Caco-2 (cell line): Measurements from ENCODE around the gene DDT. TPM values are rescaled to one million over a fixed set of nuclear protein-coding genes. Genes with fewer than 3 reads are reported as not detected.
"Not testable (repeated sequence)": the region's sequence is repeated elsewhere in the genome, so short reads cannot be mapped to it uniquely, and the experiment has no call there.

Source experiments
- BruUV-seq: library from RNA; stranded (reverse); fragments of 400-500 nt; replicated peaks from 2 replicates; lab custom pipeline; 2021; lab: Mats Ljungman, UMichigan
- CTCF ChIA-PET: fragments of 300-600 bp; sonication (Branson Sonifier 250); formaldehyde crosslinking; loops from one replicate; lab custom pipeline; 2022; ENCODE audit warnings: antibody characterized with exemption; lab: Charles Lee
- POLR2A ChIA-PET: fragments of 300-600 bp; sonication (Branson Sonifier 250); formaldehyde crosslinking; loops from one replicate; lab custom pipeline; 2022; ENCODE audit warnings: antibody characterized with exemption; lab: Charles Lee
- DNase-seq, 2 experiments: peaks; one replicate each; pipeline versions ENCODE4 v3.0.0 to v3.0.0-alpha.2; 2020 to 2022
- H3K27me3 ChIP-seq: replicated peaks from 2 replicates; pipeline ENCODE4 v1.6.0; 2011; ENCODE audit warnings: low read length; ENCODE audit not compliant: control insufficient read depth, insufficient read depth
- H3K36me3 ChIP-seq: 2 replicates; pipeline ENCODE4 v1.5.1; 2011; ENCODE audit warnings: low read length; ENCODE audit not compliant: control insufficient read depth, insufficient read depth
- H3K4me1 ChIP-seq: fragments of 250-450 bp; sonication (Bioruptor Pico); 2 replicates; pipeline ENCODE4 v1.5.1; 2020; ENCODE audit warnings: mild to moderate bottlenecking
- H3K4me3 ChIP-seq: 2 replicates; pipeline ENCODE4 v1.5.1; 2011; ENCODE audit warnings: low read depth, mild to moderate bottlenecking, control low read depth, low read length
- H3K9me3 ChIP-seq: fragments of 250-450 bp; sonication (Bioruptor Pico); 2 replicates; pipeline ENCODE4 v1.5.1; 2020; ENCODE audit warnings: mild to moderate bottlenecking, moderate library complexity
- H3K27ac Mint-ChIP-seq: one replicate; pipeline ENCODE4 v1.8.0; 2022; ENCODE audit warnings: mixed read lengths; ENCODE audit not compliant: unreplicated experiment
- H3K27me3 Mint-ChIP-seq: one replicate; pipeline ENCODE4 v1.8.0; 2022; ENCODE audit warnings: mixed read lengths; ENCODE audit not compliant: insufficient read depth, unreplicated experiment
- H3K36me3 Mint-ChIP-seq: one replicate; pipeline ENCODE4 v1.8.0; 2022; ENCODE audit warnings: mild to moderate bottlenecking, mixed read lengths; ENCODE audit not compliant: insufficient read depth, unreplicated experiment
- H3K4me1 Mint-ChIP-seq: one replicate; pipeline ENCODE4 v1.8.0; 2022; ENCODE audit warnings: low read depth, mixed read lengths; ENCODE audit not compliant: unreplicated experiment
- H3K4me3 Mint-ChIP-seq: one replicate; pipeline ENCODE4 v1.8.0; 2022; ENCODE audit warnings: mild to moderate bottlenecking, moderate library complexity, mixed read lengths; ENCODE audit not compliant: unreplicated experiment
- H3K9me3 Mint-ChIP-seq: one replicate; pipeline ENCODE4 v1.8.0; 2022; ENCODE audit warnings: mixed read lengths; ENCODE audit not compliant: unreplicated experiment
- intact Hi-C: fragments of 100-400 bp; cut with micrococcal nuclease; formaldehyde crosslinking; loops from one replicate; pipeline ENCODE4 v1.10.0; 2022; ENCODE audit not compliant: unreplicated experiment
- total RNA-seq: library from RNA; stranded (reverse); gene quantifications from 2 replicates; pipeline ENCODE4 v1.2.3, GENCODE V29; 2022

The DDT gene
- total RNA-seq, 1 experiment from 2014 or later: 123 TPM

GRCh38 chr22:23952794-23953405 is 21.3 kb downstream of the DDT start:
- H3K9me3 Mint-ChIP-seq, H3K27me3 Mint-ChIP-seq, H3K27ac Mint-ChIP-seq, H3K27me3 ChIP-seq, BruUV-seq, POLR2A ChIA-PET, intact Hi-C loops, CTCF ChIA-PET, H3K36me3 ChIP-seq, DNase-seq, H3K4me3 Mint-ChIP-seq, H3K4me1 ChIP-seq, H3K36me3 Mint-ChIP-seq, H3K9me3 ChIP-seq, H3K4me1 Mint-ChIP-seq, H3K4me3 ChIP-seq: not testable (repeated sequence)

- H3K27ac Mint-ChIP-seq, H3K4me1 Mint-ChIP-seq, CTCF ChIA-PET, DNase-seq, H3K27me3 Mint-ChIP-seq, H3K36me3 ChIP-seq, BruUV-seq, H3K27me3 ChIP-seq, H3K9me3 Mint-ChIP-seq, H3K4me1 ChIP-seq, H3K9me3 ChIP-seq, H3K4me3 ChIP-seq, intact Hi-C loops, H3K4me3 Mint-ChIP-seq, H3K36me3 Mint-ChIP-seq, POLR2A ChIA-PET: not testable (repeated sequence)
These were observed 22.9 kb downstream of the DDT start for GRCh38 chr22:23951383-23951782.

DNA sequence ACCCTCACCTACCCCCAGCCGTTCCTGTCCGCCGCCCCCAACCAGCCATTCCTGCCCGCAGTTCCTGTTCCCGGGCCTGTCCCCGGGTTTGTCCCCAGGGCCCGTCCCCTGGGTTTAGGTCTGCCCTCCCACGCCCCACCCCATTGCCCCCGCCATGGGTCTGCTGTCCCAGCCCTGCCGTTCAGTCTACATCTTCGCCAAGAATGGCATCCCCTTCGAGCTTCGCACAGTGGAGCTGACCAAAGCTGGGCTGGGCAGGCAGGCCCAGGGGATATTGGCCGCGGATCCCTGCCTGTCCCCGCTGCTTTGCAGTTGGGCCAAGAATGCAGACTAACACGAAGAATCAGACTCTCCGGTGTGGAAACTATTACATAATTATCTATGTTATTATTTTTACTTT is 24.5 kb downstream of the DDT start:
- H3K36me3 Mint-ChIP-seq, POLR2A ChIA-PET, H3K27me3 ChIP-seq, BruUV-seq, H3K4me1 Mint-ChIP-seq, H3K4me1 ChIP-seq, CTCF ChIA-PET, H3K4me3 ChIP-seq, DNase-seq, H3K36me3 ChIP-seq, H3K9me3 ChIP-seq, H3K27ac Mint-ChIP-seq, H3K4me3 Mint-ChIP-seq, intact Hi-C loops, H3K27me3 Mint-ChIP-seq, H3K9me3 Mint-ChIP-seq: not testable (repeated sequence)

GRCh38 chr22:23947391-23947790 is 26.9 kb downstream of the DDT start:
- CTCF ChIA-PET, H3K9me3 Mint-ChIP-seq, H3K27ac Mint-ChIP-seq, H3K36me3 Mint-ChIP-seq, H3K36me3 ChIP-seq, BruUV-seq, H3K4me1 ChIP-seq, POLR2A ChIA-PET, H3K4me3 ChIP-seq, H3K27me3 Mint-ChIP-seq, DNase-seq, H3K4me3 Mint-ChIP-seq, H3K27me3 ChIP-seq, H3K9me3 ChIP-seq, intact Hi-C loops: not testable (repeated sequence)
- peaks cover 10% of the 10 kb centered on the region for H3K4me1 Mint-ChIP-seq

DNA sequence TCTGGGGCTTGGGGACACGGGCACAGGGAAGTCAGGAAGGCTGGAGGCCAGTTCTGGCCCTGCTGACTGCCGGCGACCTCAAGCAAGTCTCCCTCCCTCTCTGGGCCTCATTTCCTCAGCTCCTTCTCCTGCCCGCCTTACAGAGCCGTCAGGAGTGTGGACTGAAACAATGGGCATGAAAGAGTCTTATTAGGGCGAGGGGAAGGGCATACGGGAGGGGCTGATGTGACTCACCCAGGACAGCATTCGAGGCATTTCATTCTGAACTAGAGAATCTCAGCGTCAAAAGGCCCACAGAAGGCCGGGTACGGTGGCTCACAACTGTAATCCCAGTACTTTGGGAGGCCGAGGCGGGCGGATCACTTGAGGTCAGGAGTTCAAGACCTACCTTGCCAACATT is 34.1 kb downstream of the DDT start:
- H3K27ac Mint-ChIP-seq, H3K27me3 ChIP-seq, H3K9me3 ChIP-seq, DNase-seq, H3K36me3 Mint-ChIP-seq, H3K36me3 ChIP-seq, CTCF ChIA-PET, H3K9me3 Mint-ChIP-seq, POLR2A ChIA-PET, H3K27me3 Mint-ChIP-seq, H3K4me3 Mint-ChIP-seq, H3K4me3 ChIP-seq, intact Hi-C loops, BruUV-seq: not testable (repeated sequence)
- peaks cover 16% of the 10 kb centered on the region for H3K4me1 ChIP-seq
- H3K4me1 Mint-ChIP-seq: peaks cover 19% of the 10 kb centered on the region
